PC-3 (cell line): ENCODE data around the gene MRPL46. TPM values are rescaled to one million over a fixed set of nuclear protein-coding genes. Genes with fewer than 3 reads are reported as not detected.

Source experiments
- ATAC-seq: fragments of 200-7000 bp; cut with Tn5 transposase; 2 replicates; pipeline ENCODE4 v1.9.1; 2020; ENCODE audit warnings: mild to moderate bottlenecking, moderate library complexity
- BruUV-seq: library from RNA; stranded (reverse); fragments of 400-500 nt; replicated peaks from 2 replicates; lab custom pipeline; 2021; lab: Mats Ljungman, UMichigan
- CTCF ChIA-PET: fragments of 300-600 bp; sonication (Branson Sonifier 250); formaldehyde crosslinking; loops from one replicate; lab custom pipeline; 2022; ENCODE audit warnings: antibody characterized with exemption; lab: Charles Lee
- POLR2A ChIA-PET: fragments of 300-600 bp; sonication (Branson Sonifier 250); formaldehyde crosslinking; loops from one replicate; lab custom pipeline; 2022; ENCODE audit warnings: antibody characterized with exemption; ENCODE audit not compliant: unreplicated experiment; lab: Charles Lee
- DNase-seq: peaks from one replicate; pipeline ENCODE4 v3.0.0-alpha.2; 2015
- H2AFZ ChIP-seq: fragments of 300-600 bp; sonication (generic); 2 replicates; pipeline ENCODE4 v1.6.0; 2016; ENCODE audit warnings: antibody characterized with exemption, low read length
- H3F3A ChIP-seq: fragments of 300-600 bp; sonication (generic); one replicate; pipeline ENCODE4 v1.6.0; 2017; ENCODE audit warnings: antibody characterized with exemption, low read length, control low read depth, mild to moderate bottlenecking; ENCODE audit not compliant: unreplicated experiment
- H3K27ac ChIP-seq: fragments of 300-600 bp; sonication (generic); 2 replicates; pipeline ENCODE4 v1.5.1; 2016; ENCODE audit warnings: mild to moderate bottlenecking, low read length
- H3K27me3 ChIP-seq: fragments of 300-600 bp; sonication (generic); 2 replicates; pipeline ENCODE4 v1.6.1; 2016; ENCODE audit warnings: low read length, mixed read lengths
- H3K36me3 ChIP-seq: fragments of 300-600 bp; sonication (generic); 2 replicates; pipeline ENCODE4 v1.6.1; 2016; ENCODE audit warnings: low read depth, mixed run types, low read length, mixed read lengths
- H3K4me1 ChIP-seq: fragments of 300-600 bp; sonication (generic); 2 replicates; pipeline ENCODE4 v1.5.1; 2016; ENCODE audit warnings: low read length; ENCODE audit not compliant: insufficient read depth
- H3K4me2 ChIP-seq: fragments of 300-600 bp; sonication (generic); 2 replicates; pipeline ENCODE4 v1.6.0; 2016; ENCODE audit warnings: low read length
- H3K4me3 ChIP-seq: fragments of 300-600 bp; sonication (generic); 2 replicates; pipeline ENCODE4 v1.5.1; 2016; ENCODE audit warnings: mild to moderate bottlenecking, low read length, mixed read lengths
- H3K79me2 ChIP-seq: fragments of 300-600 bp; sonication (generic); 2 replicates; pipeline ENCODE4 v1.6.1; 2017; ENCODE audit warnings: low read length, mixed read lengths
- H3K9ac ChIP-seq: fragments of 300-600 bp; sonication (generic); 2 replicates; pipeline ENCODE4 v1.6.0; 2016; ENCODE audit warnings: mild to moderate bottlenecking, low read length
- H3K9me2 ChIP-seq: fragments of 300-600 bp; sonication (generic); replicated peaks from 2 replicates; pipeline ENCODE4 v1.6.1; 2016; ENCODE audit warnings: mixed run types, low read length, mixed read lengths
- H3K9me3 ChIP-seq: fragments of 300-600 bp; sonication (generic); 2 replicates; pipeline ENCODE4 v1.6.1; 2016; ENCODE audit warnings: low read length, mixed read lengths
- H4K20me1 ChIP-seq: fragments of 300-600 bp; sonication (generic); 2 replicates; pipeline ENCODE4 v1.6.1; 2016; ENCODE audit warnings: low read length, mixed read lengths
- EZH2 ChIP-seq: fragments of 300-600 bp; sonication (generic); IDR thresholded peaks from one replicate; pipeline ENCODE4 v1.6.1; 2017; ENCODE audit warnings: antibody characterized with exemption, mild to moderate bottlenecking, low read length; ENCODE audit not compliant: unreplicated experiment
- EZH2phosphoT487 ChIP-seq: fragments of 300-600 bp; sonication (generic); IDR thresholded peaks from 2 replicates; pipeline ENCODE4 v1.6.1; 2018; ENCODE audit warnings: mild to moderate bottlenecking, antibody characterized with exemption, low read length, borderline replicate concordance
- intact Hi-C: fragments of 100-400 bp; cut with micrococcal nuclease; formaldehyde crosslinking; loops from 2 replicates; pipeline ENCODE4 v1.9.0; 2023
- total RNA-seq: library from RNA; depleted of rRNA; stranded (reverse); fragments of >200 nt; gene quantifications from 2 replicates; pipeline ENCODE4 v1.2.3, GENCODE V29; 2014
- TF ChIP-seq, protein P1 (sequence below): fragments of 300-600 bp; sonication (generic); conservative IDR thresholded peaks from 2 replicates; pipeline ENCODE4 v1.5.1; 2017; ENCODE audit warnings: antibody characterized with exemption, low read depth, mild to moderate bottlenecking, low read length

The MRPL46 gene
- total RNA-seq, 1 experiment from 2014 or later, result 33.9 TPM

DNA sequence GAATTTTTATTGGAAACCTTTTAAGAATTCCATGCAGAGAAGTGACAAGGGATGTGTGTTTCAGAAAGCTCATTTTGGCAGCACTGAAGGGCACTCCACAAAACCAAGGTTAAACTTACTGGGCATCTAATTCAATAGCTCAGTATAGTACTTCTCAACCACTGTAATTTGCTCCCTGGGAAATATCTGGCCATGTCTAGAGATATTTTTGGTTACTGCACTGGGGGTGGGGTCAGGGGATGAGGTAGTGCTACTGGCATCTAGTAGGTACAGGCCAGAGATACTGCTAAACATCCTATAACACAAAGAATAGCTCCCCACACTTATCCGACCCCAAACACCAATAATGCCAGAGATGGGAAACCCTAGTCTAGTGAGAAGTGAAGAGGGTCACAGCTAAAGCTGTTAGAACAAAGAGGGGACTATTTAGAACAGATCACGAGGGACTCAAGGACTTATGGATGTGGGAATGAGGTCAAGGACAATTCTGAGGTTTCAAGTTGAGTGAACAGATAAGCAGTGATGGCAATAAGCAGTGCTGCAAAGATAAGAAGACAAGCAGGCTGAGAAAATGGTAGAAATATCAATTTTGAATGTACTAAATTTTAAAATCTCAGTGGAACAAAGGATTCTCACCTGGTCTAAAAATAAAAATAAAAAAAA is 3.2 kb downstream of the MRPL46 start:
- Histone ChIP-seq H2AFZ (no peak overlapping the region), H3K9me3 (no peaks in the 10 kb centered on the region), H3K79me2 (peaks cover 46% of the 10 kb centered on the region), H3K36me3 (peaks cover 30% of the 10 kb centered on the region), H3K27me3 (no peaks in the 10 kb centered on the region), H3K4me3 (no peak overlapping the region), H3K4me1 (peaks cover 21% of the 10 kb centered on the region), H3F3A (no peaks in the 10 kb centered on the region), H3K4me2 (no peak overlapping the region), H4K20me1 (no peaks in the 10 kb centered on the region), H3K27ac (no peak overlapping the region), H3K9me2 (no peaks in the 10 kb centered on the region), H3K9ac (no peak overlapping the region)
- CTCF ChIA-PET, result no interaction called here
- POLR2A ChIA-PET, result no interaction called here
- intact Hi-C loops, result no loop called here
- TF ChIP-seq EZH2phosphoT487 (no peak), EZH2 (no peak)
- TF ChIP-seq, protein P1, sequence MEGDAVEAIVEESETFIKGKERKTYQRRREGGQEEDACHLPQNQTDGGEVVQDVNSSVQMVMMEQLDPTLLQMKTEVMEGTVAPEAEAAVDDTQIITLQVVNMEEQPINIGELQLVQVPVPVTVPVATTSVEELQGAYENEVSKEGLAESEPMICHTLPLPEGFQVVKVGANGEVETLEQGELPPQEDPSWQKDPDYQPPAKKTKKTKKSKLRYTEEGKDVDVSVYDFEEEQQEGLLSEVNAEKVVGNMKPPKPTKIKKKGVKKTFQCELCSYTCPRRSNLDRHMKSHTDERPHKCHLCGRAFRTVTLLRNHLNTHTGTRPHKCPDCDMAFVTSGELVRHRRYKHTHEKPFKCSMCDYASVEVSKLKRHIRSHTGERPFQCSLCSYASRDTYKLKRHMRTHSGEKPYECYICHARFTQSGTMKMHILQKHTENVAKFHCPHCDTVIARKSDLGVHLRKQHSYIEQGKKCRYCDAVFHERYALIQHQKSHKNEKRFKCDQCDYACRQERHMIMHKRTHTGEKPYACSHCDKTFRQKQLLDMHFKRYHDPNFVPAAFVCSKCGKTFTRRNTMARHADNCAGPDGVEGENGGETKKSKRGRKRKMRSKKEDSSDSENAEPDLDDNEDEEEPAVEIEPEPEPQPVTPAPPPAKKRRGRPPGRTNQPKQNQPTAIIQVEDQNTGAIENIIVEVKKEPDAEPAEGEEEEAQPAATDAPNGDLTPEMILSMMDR, result no peak
- no peak for ATAC-seq
- no TSS peak for BruUV-seq
- no peak for DNase-seq

DNA sequence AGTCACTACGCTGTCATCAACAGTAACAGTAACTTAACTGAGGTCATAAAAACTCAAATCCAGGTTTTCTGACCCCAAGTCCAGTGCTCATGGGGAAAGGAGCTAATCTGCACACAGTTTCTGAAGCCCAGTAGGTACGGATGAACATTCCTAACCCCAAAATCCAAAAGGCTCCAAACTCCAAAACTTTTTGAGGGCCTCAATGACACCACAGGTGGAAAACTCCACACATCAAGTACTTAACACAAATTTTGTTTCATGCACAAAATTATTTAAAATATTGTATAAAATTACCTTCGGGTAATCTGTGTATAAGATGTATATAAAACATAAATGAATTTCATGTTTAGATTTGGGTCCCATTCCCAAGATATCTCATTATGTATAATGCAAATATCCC is 10.5 kb downstream of the MRPL46 start:
- POLR2A ChIA-PET, result no interaction called here
- H3K79me2 ChIP-seq, result no peaks in the 10 kb centered on the region
- TF ChIP-seq EZH2phosphoT487 (no peak), EZH2 (no peak)
- TF ChIP-seq, protein P1, result no peak
- H4K20me1 ChIP-seq, result no peaks in the 10 kb centered on the region
- no peaks in the 10 kb centered on the region for H3K9me2 ChIP-seq
- H3K4me2 ChIP-seq, result no peak overlapping the region
- no peak overlapping the region for H3K4me3 ChIP-seq
- no peak overlapping the region for H2AFZ ChIP-seq
- no peaks in the 10 kb centered on the region for H3K27me3 ChIP-seq
- intact Hi-C loops, result no loop called here
- CTCF ChIA-PET, result no interaction called here
- H3F3A ChIP-seq, result no peaks in the 10 kb centered on the region
- no peaks in the 10 kb centered on the region for H3K9me3 ChIP-seq
- BruUV-seq, result no TSS peak
- H3K9ac ChIP-seq, result no peak overlapping the region
- H3K27ac ChIP-seq, result no peak overlapping the region
- DNase-seq (no peak), ATAC-seq (no peak)
- H3K4me1 ChIP-seq, result 0 out of 2 replicates have a peak, but pooled peaks cover 5% of the 10 kb centered on the region
- peaks cover 11% of the 10 kb centered on the region for H3K36me3 ChIP-seq
